ENCODE results near the gene ANK3. TPM values are rescaled to one million over a fixed set of nuclear protein-coding genes. Genes with fewer than 3 reads are reported as not detected.
A peak's percentile ranks its signal among the peaks of the same experiment; 100 is the strongest.

ANK3 gene
- total RNA-seq, 1 experiment from 2014 or later, result 1.7 TPM

DNA sequence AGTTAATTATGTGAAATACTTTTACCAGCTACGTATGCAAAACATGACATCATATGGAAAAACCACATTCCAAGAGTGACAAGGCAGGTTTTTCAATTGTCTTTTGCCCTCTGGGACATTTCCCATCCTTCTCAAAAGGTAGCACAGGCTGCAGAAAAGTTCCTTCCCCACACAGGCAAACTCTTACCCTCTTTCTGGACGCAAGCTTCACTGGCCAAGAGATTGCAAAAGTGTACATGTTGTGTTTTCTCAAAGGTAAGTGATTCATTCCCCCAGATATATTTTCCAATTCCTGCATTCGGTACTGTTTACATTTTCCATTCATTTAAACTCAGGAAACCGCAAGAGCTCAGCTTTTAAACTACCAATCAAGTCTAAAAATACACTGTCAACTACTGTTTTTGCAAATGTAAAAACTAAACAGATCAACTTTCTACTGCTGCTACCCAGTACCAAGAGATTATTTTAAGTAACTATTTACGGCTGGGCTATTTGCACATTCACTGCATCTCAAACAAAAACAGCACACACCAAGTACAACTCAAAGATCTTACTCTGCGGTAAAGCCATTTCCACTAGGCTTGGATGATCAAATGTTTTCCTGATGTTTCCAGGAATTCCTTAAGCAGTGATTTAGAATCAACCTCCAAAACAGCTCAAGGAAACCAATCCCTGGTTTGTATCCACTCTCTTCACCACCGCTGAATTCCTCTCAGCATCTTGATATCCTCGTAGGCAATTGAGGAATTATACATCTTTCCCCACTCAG lies 249.7 kb downstream of the ANK3 start:
- peak; percentile 24 for DNase-seq (ENCODE audit: low read depth)

DNA sequence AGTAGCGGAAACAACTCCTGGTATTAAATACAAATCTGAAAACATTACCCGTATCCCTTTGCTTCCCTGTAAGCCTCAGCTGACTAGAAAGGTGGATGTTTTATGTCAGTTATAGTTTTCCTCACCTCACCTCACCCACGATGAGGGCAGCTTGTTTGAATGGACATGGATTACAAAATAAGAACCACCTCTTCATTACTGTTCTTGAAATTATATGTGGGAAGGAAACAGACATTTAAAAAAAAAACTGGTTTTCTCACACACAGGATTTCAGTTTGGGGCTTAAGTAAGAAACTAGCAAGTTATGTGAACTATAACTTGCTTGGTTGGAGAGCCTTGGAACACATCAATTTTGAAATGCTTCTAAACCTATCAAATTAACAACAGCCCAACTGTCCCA lies 250.4 kb downstream of the ANK3 start:
- no peak for DNase-seq (ENCODE audit: low read depth)

DNA sequence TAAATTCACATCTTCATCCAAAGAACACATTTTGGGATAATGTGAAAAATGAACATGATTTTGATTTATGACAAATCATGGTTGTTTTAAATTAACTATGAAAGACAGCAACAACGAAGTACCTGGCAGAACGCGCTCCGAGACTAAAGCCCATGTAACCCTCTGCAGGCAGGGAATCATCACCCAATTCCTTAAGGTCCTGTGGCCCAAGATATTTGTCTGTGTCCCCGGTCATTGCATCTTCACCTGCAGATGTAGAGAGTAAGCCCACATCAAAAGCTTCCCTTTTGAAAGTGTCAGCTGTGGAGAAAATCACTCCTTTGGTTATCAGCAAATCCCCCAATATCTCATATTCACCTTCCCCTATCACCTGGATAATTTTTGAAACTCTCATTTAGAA lies 250.8 kb downstream of the ANK3 start:
- no peak for DNase-seq (ENCODE audit: low read depth)

DNA sequence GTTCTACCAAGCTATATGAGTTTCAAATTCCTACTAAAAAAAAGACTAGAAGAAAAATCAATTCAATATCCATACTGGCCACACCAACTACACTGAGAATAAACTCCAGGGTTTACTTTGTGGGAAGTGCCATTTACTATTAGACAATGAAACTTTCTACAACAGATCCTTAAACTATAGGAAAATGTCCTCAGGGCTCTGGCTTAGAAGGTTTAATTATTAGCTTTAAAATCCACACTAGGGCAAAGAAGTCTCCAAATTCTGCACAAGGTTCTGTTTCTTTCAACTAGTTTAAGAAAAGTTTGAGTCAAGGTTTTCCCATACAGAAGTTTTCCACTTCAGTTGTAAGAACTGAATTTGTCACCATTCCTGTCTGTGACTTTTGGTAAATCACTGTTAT lies 251.6 kb downstream of the ANK3 start:
- DNase-seq (ENCODE audit: low read depth), result no peak

DNA sequence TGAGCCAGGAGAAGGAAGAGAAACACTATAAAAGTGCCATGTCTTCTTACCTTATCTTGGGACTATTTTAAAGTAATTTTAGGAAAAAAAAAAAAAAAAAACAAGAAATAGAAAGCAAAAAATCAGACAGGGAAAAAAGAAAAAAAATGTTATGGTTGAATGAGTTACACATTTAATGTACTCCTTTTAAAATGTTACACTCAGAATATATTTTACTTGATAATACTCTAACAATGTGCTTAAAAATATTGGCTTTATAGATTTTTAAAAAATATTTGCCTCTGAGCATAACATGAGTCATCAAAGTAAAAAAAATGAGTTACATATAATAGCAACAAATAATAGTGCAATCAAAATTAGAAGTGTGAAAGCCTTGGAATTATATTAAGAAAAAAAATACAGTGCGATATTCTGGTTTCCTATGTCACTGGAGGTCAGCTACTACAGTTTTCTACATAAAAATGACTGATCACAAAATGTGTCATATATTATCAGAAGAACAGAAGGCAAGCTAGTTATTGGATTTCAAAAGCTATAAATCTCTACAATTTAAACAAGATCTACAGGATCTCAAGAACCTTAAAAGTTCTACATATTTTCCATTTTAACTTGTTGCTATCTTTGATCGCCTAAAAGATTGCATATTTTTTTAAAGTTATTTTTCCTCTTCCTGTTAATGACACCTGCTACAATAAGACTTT lies 252.2 kb downstream of the ANK3 start:
- no peak for DNase-seq (ENCODE audit: low read depth)

DNA sequence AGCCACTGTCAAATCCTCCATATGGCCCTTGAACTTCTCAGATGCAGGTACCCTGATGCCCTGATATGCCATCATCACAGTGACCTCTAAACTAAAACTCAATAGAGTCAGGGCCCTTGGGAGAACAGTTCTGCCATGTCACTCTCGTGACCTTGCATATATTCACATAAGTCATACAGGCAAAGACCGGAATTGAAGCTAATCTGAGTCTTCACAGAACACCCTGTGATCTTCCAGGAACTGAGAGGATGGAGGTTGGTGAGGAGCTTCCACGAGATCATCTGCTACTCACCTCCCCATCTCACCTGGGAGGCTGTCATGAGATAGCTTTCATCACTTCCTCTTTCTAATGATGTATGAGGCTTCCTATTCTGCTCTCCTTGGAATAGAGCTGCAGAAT lies 254.7 kb downstream of the ANK3 start:
- no peak for DNase-seq (ENCODE audit: low read depth)

DNA sequence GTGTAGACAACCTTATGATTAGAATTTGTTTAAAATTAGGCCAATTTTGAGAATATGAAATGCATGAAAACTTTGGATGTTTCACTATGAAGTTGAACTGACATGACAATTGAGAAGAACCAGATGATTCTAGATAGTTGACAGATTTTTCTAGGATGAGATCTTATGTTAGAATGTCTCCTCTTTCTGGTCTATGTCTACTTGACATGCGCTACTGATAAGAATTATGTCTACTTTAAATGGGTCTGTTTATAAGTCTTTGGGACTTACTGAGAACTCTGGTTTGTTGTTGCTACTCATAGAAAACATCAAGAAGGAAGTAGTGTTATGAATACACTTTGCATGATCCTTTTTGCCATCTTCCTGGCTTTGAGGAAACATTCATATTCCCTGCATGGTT lies 255.1 kb downstream of the ANK3 start:
- DNase-seq (ENCODE audit: low read depth), result no peak

DNA sequence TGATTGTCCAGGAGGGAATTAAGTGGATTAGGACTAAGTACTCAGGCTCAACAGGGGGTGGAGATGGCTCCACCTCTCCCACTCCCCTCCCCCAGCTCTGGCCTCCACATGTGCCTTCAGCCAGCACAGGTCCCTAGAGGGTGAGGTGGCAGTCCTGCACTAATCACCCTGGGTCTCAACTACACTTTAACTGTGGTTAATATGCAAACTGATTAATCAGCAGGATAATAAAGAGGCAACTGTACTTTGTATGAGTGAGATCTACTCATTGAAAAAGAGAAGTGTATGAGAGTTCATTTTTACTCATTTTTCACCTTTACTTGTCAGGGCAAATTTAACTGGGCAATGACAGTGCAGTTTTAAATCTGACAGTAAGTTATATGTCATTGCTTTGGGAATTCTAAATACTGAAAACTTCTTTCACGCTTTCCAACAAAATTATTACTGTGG lies 259.5 kb downstream of the ANK3 start:
- no peak for DNase-seq (ENCODE audit: low read depth)

DNA sequence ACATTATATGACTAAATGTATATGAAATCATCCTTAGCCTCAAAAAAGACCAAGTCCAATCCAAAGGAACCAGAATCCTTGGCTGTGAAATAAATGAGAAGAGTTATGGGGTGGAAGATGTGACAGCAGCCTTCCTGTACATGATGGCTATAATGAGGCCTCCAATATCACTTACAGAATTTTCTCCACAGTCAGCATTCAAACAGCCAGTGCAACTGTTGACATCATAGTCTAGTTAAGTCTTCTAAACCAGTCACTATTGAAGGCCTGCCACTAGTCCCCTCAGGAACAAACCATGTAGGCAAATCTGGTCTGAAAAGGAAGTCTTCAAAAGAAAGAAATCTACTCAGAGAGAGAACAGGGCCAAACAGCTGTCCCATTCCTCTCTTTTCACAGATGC lies 263.8 kb downstream of the ANK3 start:
- no peak for DNase-seq (ENCODE audit: low read depth)

DNA sequence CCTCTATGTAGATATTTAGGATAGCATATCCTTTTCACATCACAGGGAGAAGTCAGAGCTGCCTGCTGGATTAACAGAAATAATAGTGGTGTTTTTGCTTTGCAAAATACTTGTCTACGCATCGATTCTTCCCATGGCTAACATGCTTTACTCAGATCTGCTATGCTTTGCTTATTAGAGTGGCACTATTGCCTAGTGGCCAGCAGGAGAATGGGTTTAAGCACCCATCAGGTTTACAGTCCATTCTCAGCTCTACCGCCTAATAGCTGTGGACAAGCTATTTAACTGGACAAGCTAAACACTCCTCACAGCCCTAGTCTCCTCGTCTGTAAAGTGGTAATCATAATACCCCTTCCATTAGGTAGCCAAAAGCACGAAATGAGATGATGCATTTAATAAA lies 265.1 kb downstream of the ANK3 start:
- no peak for DNase-seq (ENCODE audit: low read depth)

DNA sequence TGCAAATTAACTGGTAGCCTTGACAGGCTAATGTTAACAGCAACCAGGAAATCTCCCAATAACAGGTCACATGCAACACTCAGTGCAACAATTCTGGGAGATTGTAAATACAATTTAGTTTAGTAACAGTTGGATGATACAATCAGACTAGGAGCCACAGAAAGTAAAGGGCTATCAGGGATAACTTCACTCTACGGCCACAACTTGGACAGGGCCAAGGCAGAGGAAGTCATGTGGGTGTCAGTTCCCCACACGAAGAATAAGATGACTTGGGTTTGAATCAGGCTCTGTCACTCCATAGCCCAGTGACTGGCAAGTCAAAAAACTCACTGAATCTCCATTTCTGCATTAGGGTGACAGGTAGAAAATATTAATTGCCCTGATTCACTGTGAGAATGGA lies 266.0 kb downstream of the ANK3 start:
- no peak for DNase-seq (ENCODE audit: low read depth)

DNA sequence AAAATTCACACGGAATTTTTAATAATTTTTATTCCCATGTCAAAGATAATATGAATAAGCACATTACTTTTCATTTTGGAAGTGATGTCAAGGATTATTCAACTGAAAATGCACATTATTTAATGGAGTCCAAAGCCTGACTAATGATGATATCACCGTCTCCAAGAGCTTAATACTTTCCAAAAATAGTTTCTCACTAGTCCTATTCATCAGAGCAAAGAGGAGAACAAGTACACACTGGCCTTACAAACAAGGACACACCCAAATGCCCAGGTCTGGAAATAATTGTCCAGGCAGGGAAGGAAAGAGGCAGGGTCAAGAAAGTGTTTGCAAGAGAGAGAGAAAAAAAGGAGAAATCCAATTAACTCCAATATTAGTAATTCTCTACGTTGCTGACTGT lies 266.5 kb downstream of the ANK3 start:
- peak; percentile 49 for DNase-seq (ENCODE audit: low read depth)

DNA sequence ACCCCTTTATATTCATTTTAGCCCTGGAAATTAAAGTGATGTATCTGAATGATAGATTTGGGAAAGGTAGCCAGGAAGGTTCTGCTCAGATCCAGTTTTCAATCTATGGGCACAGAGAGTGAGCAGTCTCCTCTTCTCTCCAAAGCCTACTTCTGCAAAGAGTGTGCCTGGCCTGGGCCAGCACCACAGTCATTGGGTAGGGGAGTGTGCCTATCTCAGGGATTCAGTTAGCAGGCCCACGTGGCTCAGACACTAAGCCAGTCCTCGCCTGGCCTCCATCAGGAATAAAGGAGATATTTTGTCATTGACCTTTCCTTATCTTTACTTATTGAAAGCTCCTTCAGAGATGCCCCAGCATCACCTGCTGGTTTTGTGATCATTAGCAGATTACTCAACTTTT lies 267.5 kb downstream of the ANK3 start:
- DNase-seq (ENCODE audit: low read depth), result no peak

DNA sequence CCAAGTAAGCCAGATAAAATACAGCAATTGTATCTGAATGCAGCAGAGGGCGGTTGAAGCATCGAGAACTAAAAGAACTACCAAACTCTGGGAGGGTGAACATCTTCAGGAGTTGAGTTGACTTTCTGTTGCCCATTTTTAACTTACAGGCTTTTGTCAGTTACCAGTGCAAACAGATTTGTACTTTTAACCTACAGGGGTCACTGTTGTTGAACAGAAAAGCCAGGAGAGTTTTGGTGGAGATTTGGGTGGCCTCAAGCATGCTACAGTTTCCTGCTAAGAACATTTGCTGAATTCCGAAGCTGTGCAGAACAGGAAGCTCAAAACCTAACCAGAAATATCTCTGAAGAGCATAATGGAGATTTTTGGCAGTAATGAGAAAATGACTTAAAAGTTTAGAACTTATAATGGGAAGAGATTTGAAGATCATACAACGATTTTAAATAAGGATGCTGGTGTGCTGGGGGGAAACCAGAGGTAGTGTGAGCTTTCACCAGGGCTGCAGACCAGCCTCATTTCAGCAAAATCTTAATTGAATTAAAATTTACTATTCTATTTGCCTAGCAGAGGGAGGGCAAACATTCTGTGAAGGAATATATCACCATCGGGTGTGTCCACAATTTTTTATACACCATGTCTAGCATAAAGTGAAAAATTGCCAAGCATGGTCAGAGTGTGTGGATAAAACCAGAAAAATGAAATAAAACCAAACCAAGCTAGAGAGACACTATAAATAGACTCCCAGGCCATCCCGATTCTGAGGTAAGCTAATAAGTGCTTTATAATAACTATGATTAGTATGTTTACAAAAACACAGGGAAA lies 274.7 kb downstream of the ANK3 start:
- DNase-seq (ENCODE audit: low read depth), result peak; percentile 44

DNA sequence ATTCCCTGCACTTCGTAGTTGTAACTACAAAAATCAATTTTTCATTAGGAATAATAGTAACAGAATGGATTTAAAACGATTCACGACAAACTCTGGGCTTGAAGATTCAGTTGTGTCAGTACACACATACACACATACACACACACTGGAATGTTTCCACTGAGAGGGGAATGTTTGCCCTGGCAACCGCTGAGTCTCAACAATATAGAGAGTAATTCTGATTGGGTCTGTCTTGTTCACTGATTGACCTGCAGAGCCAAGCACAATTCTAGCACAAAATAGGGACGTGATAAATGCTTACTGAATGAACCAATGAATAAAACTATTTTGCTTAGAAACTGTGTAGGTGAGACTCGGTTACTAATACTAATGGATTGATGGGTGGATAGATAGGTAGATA lies 278.9 kb downstream of the ANK3 start:
- no peak for DNase-seq (ENCODE audit: low read depth)

DNA sequence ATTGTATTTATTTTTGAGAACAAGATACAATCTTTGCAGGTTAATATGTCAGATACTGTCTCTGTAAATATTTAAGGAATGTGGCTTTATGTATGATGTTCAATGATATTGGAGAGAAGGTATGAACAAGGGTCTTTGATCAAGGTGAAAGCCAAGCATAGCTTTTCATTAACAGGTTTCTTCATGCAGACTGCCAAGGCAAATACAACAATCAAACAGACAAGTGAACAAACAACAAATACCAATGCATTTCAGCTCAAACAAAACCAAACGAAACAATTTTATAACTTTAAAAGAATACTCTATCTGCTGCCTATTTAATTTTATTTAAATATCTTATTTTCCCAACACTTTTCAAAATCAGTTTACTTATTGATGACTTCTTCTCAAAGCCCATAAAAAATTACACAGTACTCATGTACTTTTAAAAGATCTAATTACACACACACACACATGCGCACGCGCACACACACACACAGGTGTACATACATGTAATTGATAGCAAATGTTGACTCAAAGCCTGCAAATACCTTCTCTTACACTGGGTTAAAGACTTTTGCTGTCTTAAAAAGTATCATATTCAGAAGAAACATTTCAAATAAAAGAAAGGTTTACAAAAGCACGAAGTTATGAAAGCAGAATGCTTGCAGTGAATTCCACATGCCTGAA lies 282.2 kb downstream of the ANK3 start:
- DNase-seq (ENCODE audit: low read depth), result no peak

DNA sequence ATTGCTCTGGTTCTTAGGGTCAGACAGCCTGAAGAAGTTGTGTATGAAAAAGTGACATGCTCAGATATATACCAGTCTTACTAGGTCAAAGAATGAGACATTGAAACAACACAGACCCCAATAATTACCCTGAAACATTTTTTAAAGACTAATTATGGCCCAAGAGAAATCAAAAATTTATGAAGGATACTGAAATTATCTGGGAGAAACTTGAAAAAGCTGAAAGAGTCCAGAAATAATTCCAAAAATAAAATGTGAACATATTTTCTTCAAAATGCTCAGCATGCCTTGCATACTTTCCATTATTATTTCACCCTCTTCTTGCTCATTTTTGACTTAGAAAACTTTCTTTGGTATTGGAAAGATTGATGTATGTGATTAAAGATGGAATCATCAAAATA lies 284.4 kb downstream of the ANK3 start:
- DNase-seq (ENCODE audit: low read depth), result no peak

DNA sequence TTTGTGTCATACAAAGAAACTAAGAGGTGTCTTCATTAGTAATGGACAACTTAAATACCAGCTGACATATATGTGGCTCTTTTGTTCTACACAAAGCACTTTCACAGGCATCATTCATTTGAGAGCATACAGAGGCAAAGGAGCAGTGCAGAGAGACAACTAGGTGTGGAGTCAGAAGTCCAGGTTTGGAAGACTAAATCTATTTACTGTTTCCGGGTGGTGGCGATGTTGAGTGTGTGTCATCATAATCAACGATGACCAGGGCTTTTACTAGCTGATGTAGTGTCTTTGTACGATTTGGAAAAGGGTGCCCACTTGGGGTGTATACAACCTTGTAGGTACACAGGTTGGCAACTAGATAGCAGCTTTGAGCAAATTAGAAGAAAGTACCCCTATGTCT lies 287.9 kb downstream of the ANK3 start:
- no peak for DNase-seq (ENCODE audit: low read depth)

DNA sequence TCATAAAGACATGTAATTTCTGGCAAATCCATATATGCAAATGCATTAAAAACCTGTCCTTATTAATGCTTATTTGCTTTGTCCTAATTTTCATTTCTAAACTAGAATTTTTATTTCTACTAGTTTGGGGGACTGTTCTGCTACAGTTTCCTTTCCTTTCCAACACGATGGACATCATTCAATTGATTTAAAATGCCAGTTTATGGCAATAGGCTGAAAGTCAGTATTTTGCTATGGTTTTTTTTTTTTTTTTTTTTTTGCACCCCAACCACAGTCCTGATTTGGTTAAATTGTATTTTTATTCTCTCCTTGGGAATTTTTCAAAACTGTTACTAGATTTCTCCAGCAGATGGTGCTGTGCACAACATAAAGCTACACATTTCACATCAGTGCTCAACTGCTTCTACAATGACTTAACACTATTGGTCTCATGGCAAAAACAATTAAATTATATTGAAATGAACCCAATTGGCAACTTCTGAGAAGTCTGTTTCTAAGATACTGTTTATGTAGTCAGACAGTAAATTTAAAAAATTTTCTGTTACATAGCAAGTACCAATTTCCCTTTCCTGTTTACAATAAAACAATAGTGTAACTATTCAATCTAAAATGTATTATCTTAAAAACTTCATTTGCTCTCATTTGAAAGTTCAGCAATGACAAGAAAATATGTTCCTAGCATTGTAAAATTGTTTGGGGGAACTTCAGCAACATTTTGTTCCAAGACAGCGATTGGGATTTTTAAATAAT lies 289.5 kb downstream of the ANK3 start:
- DNase-seq (ENCODE audit: low read depth), result peak; percentile 38

DNA sequence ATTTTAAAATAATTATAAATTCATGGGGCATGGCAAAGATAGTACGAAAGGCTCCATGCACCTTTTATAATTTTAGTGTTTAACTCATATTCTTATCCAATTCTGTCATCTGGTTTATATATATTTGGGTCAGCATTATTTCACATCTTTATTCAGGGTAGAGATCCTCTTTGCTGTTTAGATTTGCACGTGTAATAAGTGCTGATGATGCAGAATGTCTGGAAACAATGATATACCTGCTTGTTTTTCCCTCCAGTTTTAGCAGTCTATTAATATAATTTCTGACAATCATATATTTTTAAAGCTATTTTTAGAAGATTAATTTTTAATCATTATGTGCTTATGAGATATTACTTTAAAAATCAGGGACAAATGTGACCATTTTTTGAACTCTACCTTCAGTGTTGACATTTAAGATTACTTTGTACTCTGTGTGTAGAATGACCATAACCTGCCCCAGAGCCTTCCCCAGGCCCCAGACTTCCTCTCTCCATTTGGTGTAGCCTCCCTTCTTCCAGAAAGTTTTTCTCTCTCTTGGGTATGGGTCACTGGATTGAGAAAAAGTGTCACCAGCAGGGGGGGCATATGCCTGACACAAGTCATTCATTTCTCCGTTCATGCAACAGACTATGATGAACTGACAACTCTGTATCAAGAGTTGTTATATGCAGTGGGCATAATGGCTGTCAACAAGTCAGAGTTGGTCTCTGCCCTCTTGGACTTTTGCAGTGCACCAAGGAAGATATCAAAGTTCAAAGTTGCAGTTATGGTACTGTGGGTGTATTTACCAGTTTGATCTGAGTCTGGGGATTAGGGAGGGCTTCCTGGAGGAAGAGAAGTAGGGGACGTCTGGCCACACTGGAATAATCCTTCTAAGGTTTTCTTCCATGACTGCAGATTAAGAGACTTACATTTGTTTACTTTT lies 290.7 kb downstream of the ANK3 start:
- no peak for DNase-seq (ENCODE audit: low read depth)
